Activated T-cell treated with anti-CD3 and anti-CD28 coated beads, Interleukin-2, amount 50 U/mL, for 48 hours (primary cell): ENCODE measurements around the gene LLGL2.

Experiments
- DNase-seq, 2 experiments: peaks; one replicate each; pipeline ENCODE4 v3.0.0-alpha.2; 2020

The LLGL2 gene

GRCh38 chr17:75525806-75526554 is 483 bp downstream of the LLGL2 start:
- DNase-seq, result peak in 1 of 2 experiments; percentile 29

GRCh38 chr17:75526555-75527270 is 1.2 kb downstream of the LLGL2 start:
- no peak for DNase-seq

GRCh38 chr17:75530837-75531720 is 5.6 kb downstream of the LLGL2 start:
- no peak for DNase-seq

GRCh38 chr17:75531721-75532072 is 6.2 kb downstream of the LLGL2 start:
- no peak for DNase-seq

- DNase-seq, result peak; percentile 73 to 77
Observed at GRCh38 chr17:75535119-75535537, 9.6 kb downstream of the LLGL2 start.

- no peak for DNase-seq
Observed at GRCh38 chr17:75535871-75536270, 10.4 kb downstream of the LLGL2 start.

- no peak for DNase-seq
Observed at GRCh38 chr17:75536366-75536765, 10.9 kb downstream of the LLGL2 start.

- no peak for DNase-seq
Observed at GRCh38 chr17:75539967-75540729, 14.7 kb downstream of the LLGL2 start.

- no peak for DNase-seq
Observed at GRCh38 chr17:75540923-75541503, 15.5 kb downstream of the LLGL2 start.

- no peak for DNase-seq
Observed at GRCh38 chr17:75542229-75542628, 16.7 kb downstream of the LLGL2 start.

- DNase-seq, result no peak
Observed at GRCh38 chr17:75542728-75543336, 17.3 kb downstream of the LLGL2 start.

- DNase-seq, result no peak
Observed at GRCh38 chr17:75544250-75544649, 18.8 kb downstream of the LLGL2 start.

GRCh38 chr17:75546181-75546580 is 20.7 kb downstream of the LLGL2 start:
- DNase-seq, result no peak

- DNase-seq, result no peak
Observed at GRCh38 chr17:75547091-75547490, 21.6 kb downstream of the LLGL2 start.

- DNase-seq, result no peak
Observed at GRCh38 chr17:75548813-75549212, 23.3 kb downstream of the LLGL2 start.

- DNase-seq, result no peak
Observed at GRCh38 chr17:75549246-75550138, 24.0 kb downstream of the LLGL2 start.

GRCh38 chr17:75550139-75550465 is 24.6 kb downstream of the LLGL2 start:
- no peak for DNase-seq

GRCh38 chr17:75551266-75551665 is 25.8 kb downstream of the LLGL2 start:
- DNase-seq, result no peak

- no peak for DNase-seq
Observed at GRCh38 chr17:75552425-75553294, 27.2 kb downstream of the LLGL2 start.
